ENCODE measurements around the gene ZFYVE26.

- TF ChIP-seq CTCF (IDR thresholded peaks at IDR 0.05; ENCODE audit: low read depth, low read length) (no peak), EZH2phosphoT487 (IDR thresholded peaks at IDR 0.05; ENCODE audit: low read depth) (no peak)
Observed at GRCh38 chr14:67798731-67799130, 17.7 kb downstream of the ZFYVE26 start.
